NB4 (cell line): ENCODE results near the gene MRPS15.

Source experiments
- POLR2A ChIP-seq: IDR thresholded peaks from 2 replicates; pipeline ENCODE4 v1.6.1; 2011; ENCODE audit warnings: mild to moderate bottlenecking; ENCODE audit not compliant: insufficient read length; ENCODE audit errors: extremely low read depth
- TF ChIP-seq, protein P1 (sequence below): IDR thresholded peaks from one replicate; pipeline ENCODE4 v1.5.1; 2012; ENCODE audit warnings: low read depth, low read length

DNA sequence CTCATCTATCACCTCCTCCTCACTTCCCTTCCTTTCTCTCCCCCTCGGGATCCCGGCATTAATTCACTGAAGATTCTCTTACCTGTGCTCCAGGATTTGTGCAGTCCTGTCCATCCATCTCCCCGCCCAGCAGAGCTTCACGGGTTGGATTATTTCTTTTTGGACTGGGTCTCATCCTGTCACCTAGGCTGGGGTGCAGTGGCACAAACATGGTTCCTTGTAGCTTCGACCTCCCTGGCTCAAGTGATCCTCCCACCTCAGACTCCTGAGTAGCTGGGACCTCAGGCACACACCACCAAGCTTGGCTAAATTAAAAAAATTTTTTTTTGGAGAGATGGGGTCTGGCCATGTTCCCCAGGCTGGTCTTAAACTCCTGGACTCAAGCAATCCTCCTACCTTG, 30.8 kb upstream of the MRPS15 start:
- TF ChIP-seq, protein P1, sequence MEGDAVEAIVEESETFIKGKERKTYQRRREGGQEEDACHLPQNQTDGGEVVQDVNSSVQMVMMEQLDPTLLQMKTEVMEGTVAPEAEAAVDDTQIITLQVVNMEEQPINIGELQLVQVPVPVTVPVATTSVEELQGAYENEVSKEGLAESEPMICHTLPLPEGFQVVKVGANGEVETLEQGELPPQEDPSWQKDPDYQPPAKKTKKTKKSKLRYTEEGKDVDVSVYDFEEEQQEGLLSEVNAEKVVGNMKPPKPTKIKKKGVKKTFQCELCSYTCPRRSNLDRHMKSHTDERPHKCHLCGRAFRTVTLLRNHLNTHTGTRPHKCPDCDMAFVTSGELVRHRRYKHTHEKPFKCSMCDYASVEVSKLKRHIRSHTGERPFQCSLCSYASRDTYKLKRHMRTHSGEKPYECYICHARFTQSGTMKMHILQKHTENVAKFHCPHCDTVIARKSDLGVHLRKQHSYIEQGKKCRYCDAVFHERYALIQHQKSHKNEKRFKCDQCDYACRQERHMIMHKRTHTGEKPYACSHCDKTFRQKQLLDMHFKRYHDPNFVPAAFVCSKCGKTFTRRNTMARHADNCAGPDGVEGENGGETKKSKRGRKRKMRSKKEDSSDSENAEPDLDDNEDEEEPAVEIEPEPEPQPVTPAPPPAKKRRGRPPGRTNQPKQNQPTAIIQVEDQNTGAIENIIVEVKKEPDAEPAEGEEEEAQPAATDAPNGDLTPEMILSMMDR = no peak
- no peak for TF ChIP-seq POLR2A
